GM12892 (cell line): Measurements from ENCODE around the gene PVALB.

Experiments
- POLR2A ChIP-seq: IDR thresholded peaks from 2 replicates; pipeline ENCODE4 v1.6.1; 2011; ENCODE audit warnings: low read depth, low read length, control low read depth
- POLR2AphosphoS5 ChIP-seq: IDR thresholded peaks from 2 replicates; pipeline ENCODE4 v1.6.1; 2011; ENCODE audit warnings: low read depth, low read length, control low read depth
- TAF1 ChIP-seq: IDR thresholded peaks from 2 replicates; pipeline ENCODE4 v1.6.1; 2011; ENCODE audit warnings: low read depth, mild to moderate bottlenecking, control low read depth, low read length, borderline replicate concordance

GRCh38 chr22:36763576-36763975 lies 53.3 kb downstream of the PVALB start:
- TF ChIP-seq TAF1 (no peak), POLR2A (no peak), POLR2AphosphoS5 (no peak)
